ENCODE measurements around the gene SUFU. TPM values are rescaled to one million over a fixed set of nuclear protein-coding genes. Genes with fewer than 3 reads are reported as not detected.
A peak's percentile ranks its signal among the peaks of the same experiment; 100 is the strongest.

Gene SUFU
- total RNA-seq, 1 experiment from 2014 or later, result 6.3 TPM

- Mint-ChIP-seq H3K36me3 (ENCODE audit: insufficient read depth, unreplicated experiment) (peaks cover 17% of the 10 kb centered on the region), H3K4me3 (ENCODE audit: unreplicated experiment) (peak within 1 kb of the TSS; percentile 90), H3K4me1 (ENCODE audit: insufficient read depth, unreplicated experiment) (peaks cover 24% of the 10 kb centered on the region), H3K9me3 (ENCODE audit: unreplicated experiment) (no peaks in the 10 kb centered on the region), H3K27ac (ENCODE audit: low read depth, unreplicated experiment) (peak within 1 kb of the TSS; percentile 98), H3K27me3 (ENCODE audit: insufficient read depth, unreplicated experiment) (no peaks in the 10 kb centered on the region)
- BruUV-seq (replicated peaks), result no TSS peak
- intact Hi-C loops (cut with micrococcal nuclease), result loop anchor here (5.0 kb wide), 1 partner anchor 47 kb away; no protein-coding TSS in a partner anchor
- ChIA-PET POLR2A (interaction anchor here (0.5 to 3.8 kb wide), 27 partner anchors 14 to 826 kb away, joined by 3 to 115 read pairs (median 5); partner anchors contain the start of genes ACTR1A, ARL3, NFKB2 and OGA), CTCF (interaction anchor here (0.5 to 2.0 kb wide), 6 partner anchors 17 to 512 kb away, joined by 3 to 6 read pairs (median 4); partner anchors contain the start of genes ARL3, PPRC1 and SFXN2)
- TF ChIP-seq, protein P1, sequence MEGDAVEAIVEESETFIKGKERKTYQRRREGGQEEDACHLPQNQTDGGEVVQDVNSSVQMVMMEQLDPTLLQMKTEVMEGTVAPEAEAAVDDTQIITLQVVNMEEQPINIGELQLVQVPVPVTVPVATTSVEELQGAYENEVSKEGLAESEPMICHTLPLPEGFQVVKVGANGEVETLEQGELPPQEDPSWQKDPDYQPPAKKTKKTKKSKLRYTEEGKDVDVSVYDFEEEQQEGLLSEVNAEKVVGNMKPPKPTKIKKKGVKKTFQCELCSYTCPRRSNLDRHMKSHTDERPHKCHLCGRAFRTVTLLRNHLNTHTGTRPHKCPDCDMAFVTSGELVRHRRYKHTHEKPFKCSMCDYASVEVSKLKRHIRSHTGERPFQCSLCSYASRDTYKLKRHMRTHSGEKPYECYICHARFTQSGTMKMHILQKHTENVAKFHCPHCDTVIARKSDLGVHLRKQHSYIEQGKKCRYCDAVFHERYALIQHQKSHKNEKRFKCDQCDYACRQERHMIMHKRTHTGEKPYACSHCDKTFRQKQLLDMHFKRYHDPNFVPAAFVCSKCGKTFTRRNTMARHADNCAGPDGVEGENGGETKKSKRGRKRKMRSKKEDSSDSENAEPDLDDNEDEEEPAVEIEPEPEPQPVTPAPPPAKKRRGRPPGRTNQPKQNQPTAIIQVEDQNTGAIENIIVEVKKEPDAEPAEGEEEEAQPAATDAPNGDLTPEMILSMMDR (IDR thresholded peaks at IDR 0.05; ENCODE audit: unreplicated experiment), result no peak
- peak; percentile 39 for DNase-seq (ENCODE audit: unreplicated experiment)
Measured at GRCh38 chr10:102644066-102644645, 140.4 kb downstream of the SUFU start, which contains the start of gene TRIM8. TRIM8 (plus strand) TSS chr10:102644479; CDS start chr10:102644618, 139 bp downstream.

GRCh38 chr10:102644646-102645387 is 141.0 kb downstream of the SUFU start:
- Mint-ChIP-seq H3K27me3 (ENCODE audit: insufficient read depth, unreplicated experiment) (no peaks in the 10 kb centered on the region), H3K27ac (ENCODE audit: low read depth, unreplicated experiment) (peak overlapping the region; percentile 98), H3K36me3 (ENCODE audit: insufficient read depth, unreplicated experiment) (peaks cover 23% of the 10 kb centered on the region), H3K9me3 (ENCODE audit: unreplicated experiment) (no peaks in the 10 kb centered on the region), H3K4me1 (ENCODE audit: insufficient read depth, unreplicated experiment) (peaks cover 25% of the 10 kb centered on the region), H3K4me3 (ENCODE audit: unreplicated experiment) (peak overlapping the region; percentile 90)
- CTCF ChIA-PET, result interaction anchor here (0.5 to 2.0 kb wide), 8 partner anchors 18 to 512 kb away, joined by 3 to 6 read pairs (median 4); partner anchors contain the start of genes ARL3, PPRC1 and SFXN2
- intact Hi-C loops (cut with micrococcal nuclease), result loop anchor here (1.0 to 5.0 kb wide), 2 partner anchors 48 to 142 kb away; partner anchors contain the start of gene SUFU
- no TSS peak for BruUV-seq (replicated peaks)
- TF ChIP-seq, protein P1 (IDR thresholded peaks at IDR 0.05; ENCODE audit: unreplicated experiment), result peak; percentile 50
- DNase-seq (ENCODE audit: unreplicated experiment), result peak; percentile 82
- POLR2A ChIA-PET, result interaction anchor here (0.5 to 3.8 kb wide), 36 partner anchors 14 to 1612 kb away, joined by 3 to 115 read pairs (median 5); partner anchors contain the start of genes ACTR1A, ARL3, FBXL15 and NFKB2

GRCh38 chr10:102645388-102645740 is 141.6 kb downstream of the SUFU start:
- Mint-ChIP-seq H3K27me3 (ENCODE audit: insufficient read depth, unreplicated experiment) (no peaks in the 10 kb centered on the region), H3K9me3 (ENCODE audit: unreplicated experiment) (no peaks in the 10 kb centered on the region), H3K4me1 (ENCODE audit: insufficient read depth, unreplicated experiment) (peaks cover 25% of the 10 kb centered on the region), H3K36me3 (ENCODE audit: insufficient read depth, unreplicated experiment) (peaks cover 23% of the 10 kb centered on the region), H3K4me3 (ENCODE audit: unreplicated experiment) (peak overlapping the region; percentile 90), H3K27ac (ENCODE audit: low read depth, unreplicated experiment) (peak overlapping the region; percentile 98)
- no peak for DNase-seq (ENCODE audit: unreplicated experiment)
- BruUV-seq (replicated peaks), result TSS peak; percentile 83
- intact Hi-C loops (cut with micrococcal nuclease), result loop anchor here (1.0 kb wide), 1 partner anchor 142 kb away; the partner anchor contains the start of gene SUFU
- POLR2A ChIA-PET, result interaction anchor here (0.6 to 3.8 kb wide), 32 partner anchors 10 to 1612 kb away, joined by 3 to 115 read pairs (median 6); partner anchors contain the start of genes ACTR1A, ARL3, BORCS7 and FBXL15
- TF ChIP-seq, protein P1 (IDR thresholded peaks at IDR 0.05; ENCODE audit: unreplicated experiment), result no peak
- CTCF ChIA-PET, result interaction anchor here (0.6 to 2.0 kb wide), 5 partner anchors 21 to 383 kb away, joined by 3 to 6 read pairs (median 4); partner anchors contain the start of genes ARL3 and SFXN2
